Fibroblast of lung (primary cell): ENCODE results near the gene NRDE2.

Experiments
- CTCF ChIP-seq, 2 donors: IDR thresholded peaks in 1 of 2; conservative IDR thresholded peaks in 1 of 2; 1 replicate in 1 of 2; 2 replicates in 1 of 2; pipeline ENCODE4 v1.5.1; 2011 to 2012; ENCODE audit warnings: low read length in 2 of 2, control low read depth in 1 of 2, inconsistent platforms in 1 of 2, low read depth in 1 of 2, mild to moderate bottlenecking in 1 of 2
- EZH2 ChIP-seq: IDR thresholded peaks from 2 replicates; pipeline ENCODE4 v1.5.1; 2012; ENCODE audit warnings: low read length, control low read depth, mild to moderate bottlenecking; ENCODE audit errors: missing control alignments

- no peak for TF ChIP-seq EZH2
- no peak for TF ChIP-seq CTCF (conservative IDR thresholded peaks at IDR 0.05 in 1 of 2, IDR thresholded peaks at IDR 0.05 in 1 of 2; ENCODE audit: low read depth in 1 of 2, low read length in 2 of 2)
These were observed 56.8 kb downstream of the NRDE2 start for GRCh38 chr14:90274808-90275457.
